Measurements from ENCODE around the gene SALL2. TPM values are rescaled to one million over a fixed set of nuclear protein-coding genes. Genes with fewer than 3 reads are reported as not detected.

SALL2 gene
- total RNA-seq, 1 experiment from 2014 or later: 0.47 TPM

GRCh38 chr14:21534576-21534975 is 8.4 kb upstream of the SALL2 start:
- no peak for TF ChIP-seq TCF7L2 (IDR thresholded peaks at IDR 0.05; ENCODE audit: borderline replicate concordance, extremely low read depth, insufficient read depth, insufficient read length)
- no peak for TF ChIP-seq FOSL1 (IDR thresholded peaks at IDR 0.05; ENCODE audit: low read depth)
- TF ChIP-seq POLR2A (IDR thresholded peaks at IDR 0.05; ENCODE audit: borderline replicate concordance, extremely low read depth, insufficient read depth, insufficient read length): no peak
- ChIA-PET POLR2A (no interaction called here), RAD21 (ENCODE audit: low non-redundant PET in 1 of 2, low total read pairs in 2 of 2, uncharacterized antibody in 2 of 2, unreplicated experiment in 2 of 2) (no interaction called here), CTCF (no interaction called here)
- Histone ChIP-seq H3K4me3 (replicated peaks in 1 of 2; ENCODE audit: low read depth in 1 of 2, low read length in 2 of 2) (no peak overlapping the region), H3K9me2 (ENCODE audit: insufficient read depth) (no peaks in the 10 kb centered on the region), H3K79me2 (ENCODE audit: insufficient read depth, low read length) (no peaks in the 10 kb centered on the region), H4K20me1 (ENCODE audit: insufficient read depth) (no peaks in the 10 kb centered on the region), H3K4me1 (ENCODE audit: control insufficient read depth in 1 of 2, insufficient read depth in 2 of 2, low read length in 2 of 2) (no peaks in the 10 kb centered on the region), H3K27me3 (ENCODE audit: insufficient read depth, low read length) (peaks cover 24% of the 10 kb centered on the region; the same call in 1 of the 2 replicates), H3K9me3 (ENCODE audit: control insufficient read depth in 1 of 2, insufficient read depth in 1 of 2, low read depth in 1 of 2, low read length in 2 of 2) (no peaks in the 10 kb centered on the region), H3K4me2 (ENCODE audit: low read length) (no peak overlapping the region), H3K36me3 (ENCODE audit: control insufficient read depth in 1 of 2, insufficient read depth in 2 of 2, low read length in 2 of 2) (no peaks in the 10 kb centered on the region), H2AFZ (ENCODE audit: low read depth, low read length, poor library complexity, severe bottlenecking) (no peak overlapping the region), H3K9ac (ENCODE audit: low read length) (no peak overlapping the region), H3K27ac (ENCODE audit: low read depth, low read length) (no peak overlapping the region)
- ATAC-seq (peak; percentile 70), DNase-seq (ENCODE audit: low read depth, low spot score) (no peak)
- BruUV-seq (replicated peaks): no TSS peak
- intact Hi-C loops (cut with micrococcal nuclease): no loop called here

GRCh38 chr14:21533294-21533693 is 7.1 kb upstream of the SALL2 start:
- Histone ChIP-seq H3K9ac (ENCODE audit: low read length) (no peak overlapping the region), H4K20me1 (ENCODE audit: insufficient read depth) (no peaks in the 10 kb centered on the region), H2AFZ (ENCODE audit: low read depth, low read length, poor library complexity, severe bottlenecking) (no peak overlapping the region), H3K27ac (ENCODE audit: low read depth, low read length) (no peak overlapping the region), H3K9me2 (ENCODE audit: insufficient read depth) (no peaks in the 10 kb centered on the region), H3K36me3 (ENCODE audit: control insufficient read depth in 1 of 2, insufficient read depth in 2 of 2, low read length in 2 of 2) (no peaks in the 10 kb centered on the region), H3K79me2 (ENCODE audit: insufficient read depth, low read length) (no peaks in the 10 kb centered on the region), H3K9me3 (ENCODE audit: control insufficient read depth in 1 of 2, insufficient read depth in 1 of 2, low read depth in 1 of 2, low read length in 2 of 2) (no peaks in the 10 kb centered on the region), H3K4me1 (ENCODE audit: control insufficient read depth in 1 of 2, insufficient read depth in 2 of 2, low read length in 2 of 2) (peaks cover 0 to 5% of the 10 kb centered on the region in 2 experiments; a peak in 1 of 4 replicates), H3K4me3 (replicated peaks in 1 of 2; ENCODE audit: low read depth in 1 of 2, low read length in 2 of 2) (no peak overlapping the region), H3K27me3 (ENCODE audit: insufficient read depth, low read length) (peaks cover 21% of the 10 kb centered on the region; the same call in 1 of the 2 replicates), H3K4me2 (ENCODE audit: low read length) (no peak overlapping the region)
- RAD21 ChIA-PET (ENCODE audit: low non-redundant PET in 1 of 2, low total read pairs in 2 of 2, uncharacterized antibody in 2 of 2, unreplicated experiment in 2 of 2): no interaction called here
- ATAC-seq: no peak
- TF ChIP-seq TCF7L2 (IDR thresholded peaks at IDR 0.05; ENCODE audit: borderline replicate concordance, extremely low read depth, insufficient read depth, insufficient read length) (no peak), ZFX (IDR thresholded peaks at IDR 0.05) (no peak), ZNF274 (IDR thresholded peaks at IDR 0.05; ENCODE audit: low read depth, low read length) (no peak), POLR2A (IDR thresholded peaks at IDR 0.05; ENCODE audit: borderline replicate concordance, extremely low read depth, insufficient read depth, insufficient read length) (no peak), REST (IDR thresholded peaks at IDR 0.05; ENCODE audit: low read depth) (no peak), ATF3 (IDR thresholded peaks at IDR 0.05) (no peak)
- intact Hi-C loops (cut with micrococcal nuclease): no loop called here
- CTCF ChIA-PET: no interaction called here
- POLR2A ChIA-PET: no interaction called here
- DNase-seq (ENCODE audit: low read depth, low spot score): no peak
- no TSS peak for BruUV-seq (replicated peaks)

Measured in HCT116 (cell line).